Retina (tissue), 1 donor: ENCODE results near the gene TSGA10IP.

Source experiments
- DNase-seq: peaks from one replicate; pipeline ENCODE4 v3.0.0-alpha.2; 2016

Gene TSGA10IP

GRCh38 chr11:65945430-65945911, at the start of gene TSGA10IP:
TSS of gene TSGA10IP (plus strand) at chr11:65945480. CDS start at chr11:65945676, 196 bp downstream.
- peak; percentile 39 for DNase-seq

- DNase-seq = no peak
Observed at GRCh38 chr11:65895482-65895981, 49.7 kb upstream of the TSGA10IP start.

GRCh38 chr11:65896034-65896999, 49.0 kb upstream of the TSGA10IP start:
- no peak for DNase-seq

GRCh38 chr11:65897020-65897471, 48.2 kb upstream of the TSGA10IP start:
- no peak for DNase-seq

GRCh38 chr11:65898656-65899355, 46.5 kb upstream of the TSGA10IP start:
- DNase-seq = no peak

- DNase-seq = peak; percentile 60
Observed at GRCh38 chr11:65899356-65900124, 45.7 kb upstream of the TSGA10IP start.

- peak; percentile 64 for DNase-seq
Observed at GRCh38 chr11:65900125-65900898, 45.0 kb upstream of the TSGA10IP start, which contains the start of gene FOSL1. TSS of gene FOSL1 (minus strand) at chr11:65900388. CDS start at chr11:65900339, 49 bp downstream.

- no peak for DNase-seq
Observed at GRCh38 chr11:65900899-65901180, 44.4 kb upstream of the TSGA10IP start.

GRCh38 chr11:65903068-65903481, 42.2 kb upstream of the TSGA10IP start:
- no peak for DNase-seq

GRCh38 chr11:65903715-65904114, 41.6 kb upstream of the TSGA10IP start:
- no peak for DNase-seq

- DNase-seq = no peak
Observed at GRCh38 chr11:65906602-65907001, 38.7 kb upstream of the TSGA10IP start.

- no peak for DNase-seq
Observed at GRCh38 chr11:65907878-65908277, 37.4 kb upstream of the TSGA10IP start.

- DNase-seq = no peak
Observed at GRCh38 chr11:65911682-65912568, 33.4 kb upstream of the TSGA10IP start.

GRCh38 chr11:65912845-65913244, 32.4 kb upstream of the TSGA10IP start:
- DNase-seq = no peak

GRCh38 chr11:65915101-65915820, 30.0 kb upstream of the TSGA10IP start:
- DNase-seq = peak; percentile 55

GRCh38 chr11:65915821-65916251, 29.4 kb upstream of the TSGA10IP start:
- DNase-seq = no peak

- DNase-seq = no peak
Observed at GRCh38 chr11:65916391-65916790, 28.9 kb upstream of the TSGA10IP start.

GRCh38 chr11:65917077-65917433, 28.2 kb upstream of the TSGA10IP start:
- DNase-seq = no peak

- no peak for DNase-seq
Observed at GRCh38 chr11:65917434-65918210, 27.7 kb upstream of the TSGA10IP start.
